ENCODE data around the gene MRPL52. TPM values are rescaled to one million over a fixed set of nuclear protein-coding genes. Genes with fewer than 3 reads are reported as not detected.

MRPL52 gene
- total and polyA plus RNA-seq, 10 of the 15 experiments (the other 5 are each of a cell fraction or from before 2014, with no cell fraction given): 51.7 to 541 (median 142) TPM

DNA sequence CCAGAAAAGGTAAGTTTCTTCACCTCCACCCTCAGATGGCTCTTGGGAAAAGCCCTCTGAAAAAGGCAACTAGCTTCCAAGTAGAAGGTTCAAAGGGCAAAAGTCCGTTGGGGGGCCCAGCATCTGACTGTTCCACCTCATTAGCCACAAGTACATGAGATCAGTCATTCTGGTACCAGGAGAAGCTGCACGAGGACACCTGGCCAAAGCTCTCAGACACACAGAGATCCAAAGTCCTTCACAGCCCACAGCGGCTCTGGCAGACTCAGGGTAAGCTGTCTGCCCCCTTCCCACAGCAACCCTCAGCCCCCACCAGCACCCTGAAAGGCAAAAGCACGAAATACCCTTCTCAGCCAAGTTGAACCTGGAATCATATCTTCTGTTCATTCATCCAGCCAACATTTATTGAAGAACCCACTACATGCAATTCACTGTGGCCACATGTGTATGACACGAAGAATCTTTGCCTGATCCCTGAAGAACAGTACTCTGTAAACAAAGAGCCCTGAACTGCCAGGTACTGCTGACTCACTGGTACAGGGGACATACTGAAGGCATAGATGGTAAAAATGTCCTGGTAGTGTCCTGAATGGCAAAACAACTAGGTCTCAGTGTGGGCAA is 33.5 kb upstream of the MRPL52 start (continued):
- TF ChIP-seq E4F1 (IDR thresholded peaks at IDR 0.05; ENCODE audit: borderline replicate concordance, partially characterized antibody) (no peak), IKZF2 (IDR thresholded peaks at IDR 0.05) (peak; percentile 85 to 89; a peak in 3 of 4 replicates), YBX1 (IDR thresholded peaks at IDR 0.05) (no peak), BRCA1 (IDR thresholded peaks at IDR 0.05; ENCODE audit: low read depth, low read length) (no peak), SMAD5 (IDR thresholded peaks at IDR 0.05; ENCODE audit: low read depth) (no peak)

DNA sequence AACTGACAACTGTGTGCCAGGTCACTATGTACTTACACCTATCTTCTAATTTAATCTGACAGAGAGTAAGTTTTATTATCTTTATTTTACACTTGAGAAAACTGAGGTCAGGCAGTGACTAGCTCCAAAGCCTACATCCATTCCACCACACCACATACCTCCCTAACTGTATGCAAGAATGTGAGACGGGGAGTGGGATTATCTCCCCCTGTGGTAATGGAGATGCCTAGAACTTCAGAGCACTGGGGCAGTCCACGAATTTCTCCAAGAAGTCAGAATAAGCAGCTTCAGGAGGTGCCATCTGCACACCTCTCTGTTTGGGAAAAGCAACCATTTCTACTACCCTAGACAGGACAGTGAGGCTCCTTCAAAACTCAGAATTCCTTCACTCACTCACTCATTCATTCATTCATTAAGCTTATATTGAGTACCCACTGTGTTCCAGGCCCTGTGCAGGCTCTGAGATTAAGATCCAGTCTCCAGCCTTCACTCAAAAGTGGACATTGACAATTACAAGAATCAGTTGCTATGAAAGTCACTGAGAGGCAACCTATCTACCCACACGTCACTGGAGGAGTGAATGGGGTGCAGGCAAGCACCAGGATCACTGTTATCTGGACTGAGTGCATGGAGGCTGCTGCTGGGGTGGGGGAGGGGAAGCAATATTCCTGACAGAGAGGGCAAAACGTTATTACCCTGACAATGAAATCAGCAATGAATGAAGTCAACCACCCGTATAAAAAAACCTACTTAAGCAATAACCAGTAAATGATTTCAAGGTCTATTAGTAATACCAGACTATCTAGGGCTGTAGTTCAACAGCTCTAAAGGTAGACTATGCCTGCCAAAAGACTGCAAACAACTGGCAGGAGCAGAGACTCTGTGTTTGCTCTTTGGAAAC is 32.4 kb upstream of the MRPL52 start:
- DNase-seq (ENCODE audit: low read depth, low spot score): no peak
- WGBS (ENCODE audit: insufficient coverage, insufficient replicate concordance, low lambda C conversion rate, missing lambda C conversion rate): 24% methylated on average over 5 of the region's 5 CpGs
- no TSS peak for BruUV-seq (replicated peaks)
- H3K9me3 ChIP-seq (replicated peaks; ENCODE audit: control insufficient read depth, insufficient read depth, low read length): no peaks in the 10 kb centered on the region
- H3K4me3 ChIP-seq: no peak overlapping the region; the same call in 1 of the 2 replicates
- peaks cover 35% of the 10 kb centered on the region for H3K79me2 ChIP-seq (ENCODE audit: control insufficient read depth, insufficient read depth, low read length)
- H3K9ac ChIP-seq (ENCODE audit: control insufficient read depth, insufficient read depth, low read length): peak overlapping the region; percentile 35; the same call in 1 of the 2 replicates
- ATAC-seq: no peak
- peaks cover 0 to 2% of the 10 kb centered on the region in 2 experiments; a peak in 2 of 4 replicates for H3K36me3 ChIP-seq (ENCODE audit: control insufficient read depth in 2 of 2, insufficient read depth in 2 of 2, low read length in 1 of 2)
- peaks cover 58% of the 10 kb centered on the region for H3K4me1 ChIP-seq (ENCODE audit: control insufficient read depth, insufficient read depth, low read length)
- ChIA-PET RAD21 (ENCODE audit: unreplicated experiment) (interaction anchor here (0.7 to 9.8 kb wide), 9 partner anchors 12 to 228 kb away, joined by 3 to 219 read pairs (median 6); partner anchors contain the start of genes LRP10, OXA1L and SLC7A7), POLR2A (interaction anchor here (0.5 to 11.3 kb wide), 4 partner anchors 11 to 227 kb away, joined by 3 to 245 read pairs (median 4); partner anchors contain the start of gene SLC7A7), CTCF (interaction anchor here (1.0 to 4.1 kb wide), 9 partner anchors 8 to 227 kb away, joined by 3 to 37 read pairs (median 4); partner anchors contain the start of gene SLC7A7), SMC1A (ENCODE audit: uncharacterized antibody, unreplicated experiment) (interaction anchor here (0.7 to 20.3 kb wide), 9 partner anchors 12 to 227 kb away, joined by 3 to 395 read pairs (median 5); partner anchors contain the start of genes OXA1L and SLC7A7)
- no peak overlapping the region for H2AFZ ChIP-seq (ENCODE audit: control insufficient read depth, low read depth, low read length)
- peak overlapping the region; percentile 57 for H3K4me2 ChIP-seq (ENCODE audit: control insufficient read depth, insufficient read depth)
- H4K20me1 ChIP-seq (ENCODE audit: control insufficient read depth, insufficient read depth): no peaks in the 10 kb centered on the region
- in situ Hi-C loops (cut with MboI) (no loop called here), intact Hi-C loops (cut with micrococcal nuclease; ENCODE audit: unreplicated experiment) (loop anchor here (10.0 kb wide), 1 partner anchor 312 kb away; no protein-coding TSS in a partner anchor)
- no peaks in the 10 kb centered on the region for H3K27me3 ChIP-seq (replicated peaks in 1 of 2; ENCODE audit: control insufficient read depth in 2 of 2, insufficient read depth in 2 of 2, low read length in 1 of 2)
- FAIRE-seq: no peak
- peak overlapping the region; percentile 83 for H3K27ac ChIP-seq (ENCODE audit: control insufficient read depth, insufficient read depth)
- no peak for TF ChIP-seq ZZZ3 (IDR thresholded peaks at IDR 0.05; ENCODE audit: control insufficient read depth, insufficient read length, low read depth)
- no peak for TF ChIP-seq ATF7 (IDR thresholded peaks at IDR 0.05; ENCODE audit: low read depth)
- no peak for TF ChIP-seq NRF1 (conservative IDR thresholded peaks at IDR 0.05; ENCODE audit: low read depth, low read length)
- TF ChIP-seq CHD2 (IDR thresholded peaks at IDR 0.05; ENCODE audit: borderline replicate concordance, low read depth, low read length): no peak
- TF ChIP-seq YY1 (IDR thresholded peaks at IDR 0.05; ENCODE audit: low read depth, low read length): no peak
- no peak for TF ChIP-seq EP300 (IDR thresholded peaks at IDR 0.05; ENCODE audit: borderline replicate concordance in 1 of 2, control insufficient read depth in 1 of 2, low read depth in 2 of 2, low read length in 2 of 2)
- no peak for TF ChIP-seq NFXL1 (IDR thresholded peaks at IDR 0.05; ENCODE audit: borderline replicate concordance)
- no peak for TF ChIP-seq SUPT20H (IDR thresholded peaks at IDR 0.05; ENCODE audit: borderline replicate concordance, control insufficient read depth, low read depth, low read length)
- no peak for TF ChIP-seq KDM1A (IDR thresholded peaks at IDR 0.05; ENCODE audit: borderline replicate concordance)
- peak; percentile 59; the same call in 1 of the 2 replicates for TF ChIP-seq ZNF24 (IDR thresholded peaks at IDR 0.05)
- no peak for TF ChIP-seq TAF1 (IDR thresholded peaks at IDR 0.05; ENCODE audit: borderline replicate concordance, low read depth, low read length)
